A549 (cell line): Measurements from ENCODE around the gene CACNA2D2.

Experiments
- CHD2 ChIP-seq: fragments of 150-350 bp; IDR thresholded peaks from 2 replicates; pipeline ENCODE4 v1.6.1; 2014; ENCODE audit warnings: low read length; ENCODE audit not compliant: partially characterized antibody
- MYC ChIP-seq: IDR thresholded peaks from 2 replicates; pipeline ENCODE4 v1.6.1; 2012; ENCODE audit warnings: mild to moderate bottlenecking, inconsistent platforms, low read length, improper control_type of control experiment, borderline replicate concordance
- NR3C1 ChIP-seq: fragments of >200 bp; sonication (Bioruptor Twin); formaldehyde crosslinking; IDR thresholded peaks from 3 replicates; pipeline ENCODE4 v1.6.1; 2017
- POLR2A ChIP-seq: IDR thresholded peaks from 2 replicates; pipeline ENCODE4 v1.6.1; 2012; ENCODE audit warnings: mild to moderate bottlenecking, low read length
- RNF2 ChIP-seq: fragments of 200-600 bp; sonication (generic); IDR thresholded peaks from 2 replicates; pipeline ENCODE4 v1.6.1; 2016; ENCODE audit warnings: low read depth, mild to moderate bottlenecking, antibody characterized with exemption, moderate library complexity, borderline replicate concordance
- SMC3 ChIP-seq: fragments of >200 bp; sonication (Bioruptor Twin); formaldehyde crosslinking; IDR thresholded peaks from 3 replicates; pipeline ENCODE4 v1.6.1; 2018; ENCODE audit warnings: inconsistent platforms
- TF ChIP-seq, protein P1 (sequence below): fragments of >200 bp; sonication (Bioruptor Twin); formaldehyde crosslinking; IDR thresholded peaks from 3 replicates; pipeline ENCODE4 v1.5.1; 2016

DNA sequence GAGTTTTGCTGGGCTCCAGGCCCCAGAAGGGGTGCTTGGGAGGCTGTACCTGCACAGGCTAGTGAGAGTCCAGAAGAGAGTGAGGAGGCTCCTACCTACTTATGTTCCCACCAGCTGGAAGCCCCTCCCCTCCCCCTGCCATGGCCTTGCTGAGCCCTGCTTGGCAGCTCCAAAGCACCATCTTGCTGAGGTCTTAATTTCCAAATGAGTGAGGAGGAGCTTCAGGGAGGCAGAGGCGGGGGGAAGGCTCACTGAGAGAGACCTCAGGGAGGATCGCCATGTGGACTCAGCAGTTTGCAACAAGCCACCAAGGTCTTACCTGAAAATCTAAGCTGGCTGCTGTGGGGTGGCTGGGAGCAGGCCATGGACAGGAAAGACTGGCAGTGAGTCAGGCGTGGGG is 8.7 kb upstream of the CACNA2D2 start:
- TF ChIP-seq SMC3 (no peak), RNF2 (no peak), POLR2A (no peak), MYC (no peak), NR3C1 (no peak), CHD2 (no peak)
- TF ChIP-seq, protein P1, sequence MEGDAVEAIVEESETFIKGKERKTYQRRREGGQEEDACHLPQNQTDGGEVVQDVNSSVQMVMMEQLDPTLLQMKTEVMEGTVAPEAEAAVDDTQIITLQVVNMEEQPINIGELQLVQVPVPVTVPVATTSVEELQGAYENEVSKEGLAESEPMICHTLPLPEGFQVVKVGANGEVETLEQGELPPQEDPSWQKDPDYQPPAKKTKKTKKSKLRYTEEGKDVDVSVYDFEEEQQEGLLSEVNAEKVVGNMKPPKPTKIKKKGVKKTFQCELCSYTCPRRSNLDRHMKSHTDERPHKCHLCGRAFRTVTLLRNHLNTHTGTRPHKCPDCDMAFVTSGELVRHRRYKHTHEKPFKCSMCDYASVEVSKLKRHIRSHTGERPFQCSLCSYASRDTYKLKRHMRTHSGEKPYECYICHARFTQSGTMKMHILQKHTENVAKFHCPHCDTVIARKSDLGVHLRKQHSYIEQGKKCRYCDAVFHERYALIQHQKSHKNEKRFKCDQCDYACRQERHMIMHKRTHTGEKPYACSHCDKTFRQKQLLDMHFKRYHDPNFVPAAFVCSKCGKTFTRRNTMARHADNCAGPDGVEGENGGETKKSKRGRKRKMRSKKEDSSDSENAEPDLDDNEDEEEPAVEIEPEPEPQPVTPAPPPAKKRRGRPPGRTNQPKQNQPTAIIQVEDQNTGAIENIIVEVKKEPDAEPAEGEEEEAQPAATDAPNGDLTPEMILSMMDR: no peak
